ENCODE data around the gene KIZ. TPM values are rescaled to one million over a fixed set of nuclear protein-coding genes. Genes with fewer than 3 reads are reported as not detected.

Gene KIZ, protein sequence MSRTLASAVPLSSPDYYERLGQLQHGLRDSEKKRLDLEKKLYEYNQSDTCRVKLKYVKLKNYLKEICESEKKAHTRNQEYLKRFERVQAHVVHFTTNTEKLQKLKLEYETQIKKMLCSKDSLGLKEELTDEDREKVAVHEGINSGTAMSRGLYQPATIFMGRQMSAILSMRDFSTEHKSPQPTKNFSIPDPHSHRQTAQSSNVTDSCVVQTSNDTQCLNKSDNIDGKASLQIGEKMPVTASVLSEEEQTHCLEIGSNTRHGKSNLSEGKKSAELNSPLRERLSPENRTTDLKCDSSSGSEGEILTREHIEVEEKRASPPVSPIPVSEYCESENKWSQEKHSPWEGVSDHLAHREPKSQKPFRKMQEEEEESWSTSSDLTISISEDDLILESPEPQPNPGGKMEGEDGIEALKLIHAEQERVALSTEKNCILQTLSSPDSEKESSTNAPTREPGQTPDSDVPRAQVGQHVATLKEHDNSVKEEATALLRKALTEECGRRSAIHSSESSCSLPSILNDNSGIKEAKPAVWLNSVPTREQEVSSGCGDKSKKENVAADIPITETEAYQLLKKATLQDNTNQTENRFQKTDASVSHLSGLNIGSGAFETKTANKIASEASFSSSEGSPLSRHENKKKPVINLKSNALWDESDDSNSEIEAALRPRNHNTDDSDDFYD
- 8.4 and 8.7 TPM in 2 replicates for total RNA-seq (2014; rRNA removed; shearing (Covaris generic); ENCODE audit: low replicate concordance)

DNA sequence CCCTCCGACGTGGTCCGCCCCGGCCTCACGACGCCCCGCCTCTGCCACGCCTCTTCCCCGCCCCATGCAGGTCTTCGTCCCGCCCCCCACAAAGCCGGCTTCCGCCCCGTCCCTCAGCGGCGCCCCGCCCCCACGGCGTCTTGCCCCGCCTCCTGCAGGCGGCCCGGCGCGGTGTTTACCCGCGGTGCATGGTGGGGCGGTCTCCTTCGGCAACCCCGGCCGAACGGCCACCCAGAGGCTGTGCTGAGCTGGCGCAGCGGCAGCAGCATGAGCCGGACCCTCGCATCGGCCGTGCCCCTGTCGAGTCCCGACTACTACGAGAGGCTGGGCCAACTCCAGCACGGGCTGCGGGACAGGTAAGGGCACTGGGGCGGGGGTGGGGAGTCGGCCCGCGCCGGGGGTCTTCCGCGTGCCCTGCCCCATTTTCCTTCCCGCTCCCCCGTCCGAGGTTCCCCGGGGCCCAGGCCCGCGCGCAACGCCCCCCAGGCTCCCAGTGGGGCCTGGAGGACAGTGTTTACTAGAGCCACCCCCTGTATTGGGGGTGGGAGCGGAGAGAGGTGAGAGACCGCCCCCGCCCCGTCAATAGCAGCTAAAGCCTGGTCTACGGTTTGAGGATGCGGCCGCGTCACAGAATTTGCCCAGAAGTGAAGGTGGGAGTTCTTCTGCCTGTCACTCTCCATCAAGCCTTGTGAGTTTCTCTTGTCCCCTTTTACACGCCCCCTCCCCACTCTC lies at the start of gene KIZ:
Gene KIZ, plus strand, starts transcription at position 234 of the 732 bp plus-strand sequence. Its CDS starts 34 bp downstream, at position 268.
- in situ Hi-C loops (cut with HindIII; ENCODE audit: low pct_unique_long_range_greater_than_20kb, low sequenced_read_pairs) = no loop called here
- DNase-seq (ENCODE audit: low read depth) = peak; percentile 84

DNA sequence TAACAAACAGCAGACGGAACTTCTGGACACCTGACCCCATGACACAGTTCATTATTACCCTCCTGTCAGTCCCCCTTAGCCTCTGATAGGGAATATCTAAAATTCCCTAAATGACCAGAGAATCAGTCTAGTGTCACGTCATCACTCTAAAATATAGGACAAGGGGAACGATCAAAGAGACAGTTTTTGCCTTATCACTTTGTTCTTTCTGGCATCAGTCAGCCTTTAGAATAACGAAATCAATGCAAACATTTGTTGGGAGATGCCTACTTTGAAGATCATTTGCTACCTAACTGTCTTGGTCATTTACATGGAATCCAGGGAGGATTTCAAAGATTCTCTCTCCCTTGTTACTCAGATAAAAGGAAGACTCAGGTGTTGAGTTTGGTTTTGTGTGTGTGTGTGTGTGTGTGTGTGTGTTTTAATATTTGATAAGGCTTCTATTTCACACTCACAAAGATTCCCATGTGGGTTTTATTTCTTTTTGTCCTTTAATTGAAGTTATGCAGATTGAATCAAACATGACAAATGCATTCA lies 48.0 kb upstream of the KIZ start:
- in situ Hi-C loops (cut with HindIII; ENCODE audit: low pct_unique_long_range_greater_than_20kb, low sequenced_read_pairs) = no loop called here

DNA sequence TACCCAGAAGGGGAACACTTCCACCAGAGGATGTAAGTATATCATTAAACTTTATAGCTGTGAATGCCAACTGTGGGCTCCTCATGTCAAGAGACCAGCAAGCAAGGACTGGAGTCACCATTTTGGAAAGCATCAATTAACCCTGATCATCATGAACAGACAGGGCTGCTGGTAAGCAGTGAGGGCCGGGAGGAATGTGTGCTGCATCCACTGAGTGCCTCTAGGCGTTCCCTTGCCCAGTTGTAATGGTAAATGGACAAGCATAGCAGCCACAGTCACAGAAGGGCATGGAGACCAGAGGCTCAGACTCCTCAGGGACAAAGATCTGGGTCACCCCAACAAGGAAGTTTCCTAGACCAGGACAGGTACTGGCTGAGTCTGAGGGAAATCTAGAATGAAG lies 43.3 kb upstream of the KIZ start:
- in situ Hi-C loops (cut with HindIII; ENCODE audit: low pct_unique_long_range_greater_than_20kb, low sequenced_read_pairs) = no loop called here
- no peak for DNase-seq (ENCODE audit: low read depth)

More for the DNA sequence above, 48.0 kb upstream of the KIZ start:
- no peak for DNase-seq (ENCODE audit: low read depth)

DNA sequence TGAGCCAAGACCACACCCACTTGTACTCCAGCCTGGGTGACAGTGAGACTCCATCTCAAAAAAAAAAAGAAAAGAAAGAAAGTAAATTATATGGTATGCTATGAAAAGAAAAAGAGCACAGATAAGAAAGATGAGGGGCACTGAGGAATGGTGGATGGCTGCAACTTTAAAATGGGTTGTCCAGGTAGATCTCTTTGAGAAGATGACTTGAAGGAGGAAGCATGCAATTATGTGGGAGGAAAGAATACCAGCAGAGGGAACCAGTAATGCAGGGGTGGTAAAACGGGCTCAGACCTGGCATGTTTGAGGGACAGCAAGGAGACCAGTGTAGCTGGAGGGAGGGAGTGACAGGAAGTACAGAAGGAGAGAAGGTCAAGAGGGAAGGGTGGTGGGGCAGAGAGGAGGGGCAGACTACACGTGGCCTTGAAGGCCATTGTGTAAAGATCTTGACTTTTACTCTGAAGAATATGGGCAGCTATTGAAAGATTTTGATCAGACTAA lies 42.0 kb upstream of the KIZ start:
- no peak for DNase-seq (ENCODE audit: low read depth)
- in situ Hi-C loops (cut with HindIII; ENCODE audit: low pct_unique_long_range_greater_than_20kb, low sequenced_read_pairs) = no loop called here

DNA sequence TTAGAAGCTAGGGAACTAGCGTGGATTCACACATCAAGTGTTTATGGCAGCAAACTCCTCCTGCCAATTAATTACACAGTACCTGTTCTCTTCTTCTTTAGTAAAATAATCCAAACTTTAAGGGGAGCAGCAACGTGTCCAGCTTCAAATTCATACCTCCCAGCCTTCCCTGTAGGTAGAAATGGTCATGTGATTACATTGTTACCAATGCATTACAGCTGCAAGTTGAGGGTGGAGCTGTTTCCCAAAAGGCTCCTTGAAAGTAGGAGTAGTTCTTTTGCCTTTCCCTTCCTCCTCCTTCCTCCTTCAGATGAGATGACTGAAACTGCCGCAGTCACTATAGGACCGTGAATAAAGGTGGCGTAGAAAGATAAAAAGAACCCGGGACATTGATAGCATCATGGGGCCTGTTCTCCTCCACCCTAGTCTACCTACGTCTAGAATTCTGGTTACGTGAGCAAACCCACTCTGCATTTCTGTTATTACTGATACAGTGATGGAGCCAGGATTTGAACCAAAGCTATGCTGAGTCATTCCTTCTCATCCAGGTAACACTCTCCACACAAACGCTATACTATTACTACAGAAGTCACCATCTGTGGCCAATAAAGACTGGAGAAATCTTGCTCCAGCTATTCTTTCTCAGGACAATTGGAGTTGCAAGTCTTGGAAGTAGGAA lies 37.9 kb upstream of the KIZ start:
- DNase-seq (ENCODE audit: low read depth) = no peak
- in situ Hi-C loops (cut with HindIII; ENCODE audit: low pct_unique_long_range_greater_than_20kb, low sequenced_read_pairs) = no loop called here

DNA sequence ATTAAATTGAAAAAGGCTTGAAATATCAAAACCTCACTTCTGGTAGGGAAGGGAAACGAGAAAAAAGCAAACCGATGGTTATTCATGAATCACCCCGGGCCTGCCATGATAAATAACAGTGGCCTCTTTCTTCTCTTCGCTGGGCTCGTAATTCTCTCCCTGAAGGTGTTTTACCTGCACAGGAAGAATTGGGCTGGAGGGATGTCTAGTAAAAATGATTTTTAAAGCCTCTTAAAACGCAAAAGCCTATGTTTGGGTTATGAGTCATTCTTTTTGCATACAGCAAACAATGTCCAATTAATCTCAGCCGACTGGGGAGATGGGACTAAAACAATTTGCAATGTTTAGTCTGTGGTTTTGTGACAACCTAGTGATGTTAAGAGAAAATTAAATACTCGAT lies 36.5 kb upstream of the KIZ start:
- in situ Hi-C loops (cut with HindIII; ENCODE audit: low pct_unique_long_range_greater_than_20kb, low sequenced_read_pairs) = no loop called here
- no peak for DNase-seq (ENCODE audit: low read depth)

DNA sequence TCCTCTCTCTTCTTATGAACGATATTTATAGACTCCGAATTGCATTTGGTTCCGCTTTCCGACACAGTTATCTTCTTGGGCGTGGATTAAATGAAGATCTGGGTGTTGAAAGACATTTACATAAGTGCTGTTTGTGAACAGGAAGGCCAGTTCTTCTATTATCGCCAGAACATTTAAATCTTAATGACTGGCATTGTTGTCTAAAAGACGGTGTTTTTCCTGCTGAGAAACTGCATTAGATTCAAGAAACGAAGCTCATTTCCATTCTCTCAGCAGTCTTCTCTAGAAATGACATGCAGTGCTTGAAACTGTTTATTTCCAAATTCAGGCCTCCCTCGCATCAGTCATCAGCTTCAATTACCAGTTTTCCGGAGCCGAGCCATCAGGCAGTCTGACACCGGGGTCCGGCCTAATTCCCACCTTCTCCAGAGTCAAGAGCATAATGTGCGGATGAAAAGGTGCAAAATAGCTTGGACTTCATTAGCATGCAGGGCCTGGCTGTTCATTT lies 35.7 kb upstream of the KIZ start:
- in situ Hi-C loops (cut with HindIII; ENCODE audit: low pct_unique_long_range_greater_than_20kb, low sequenced_read_pairs) = no loop called here
- DNase-seq (ENCODE audit: low read depth) = no peak

DNA sequence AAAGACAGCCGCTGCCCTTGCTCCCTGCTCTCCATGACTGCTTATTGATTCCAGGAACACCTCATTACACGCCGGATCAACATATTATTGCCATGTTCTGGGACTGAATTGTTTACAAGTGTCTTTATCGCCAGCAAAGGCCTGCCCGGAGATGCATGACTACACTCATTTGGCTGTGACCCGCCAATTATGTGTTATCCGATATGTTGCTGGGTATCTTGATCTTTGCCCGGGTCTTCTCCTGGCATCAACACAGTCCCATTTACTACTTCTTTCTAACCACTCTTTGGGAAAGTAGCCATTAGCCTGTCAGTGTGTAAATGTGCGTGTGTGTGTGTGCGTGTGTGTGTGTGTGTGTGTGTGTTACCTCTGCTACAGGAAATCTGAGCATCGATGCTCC lies 35.2 kb upstream of the KIZ start:
- in situ Hi-C loops (cut with HindIII; ENCODE audit: low pct_unique_long_range_greater_than_20kb, low sequenced_read_pairs) = no loop called here

DNA sequence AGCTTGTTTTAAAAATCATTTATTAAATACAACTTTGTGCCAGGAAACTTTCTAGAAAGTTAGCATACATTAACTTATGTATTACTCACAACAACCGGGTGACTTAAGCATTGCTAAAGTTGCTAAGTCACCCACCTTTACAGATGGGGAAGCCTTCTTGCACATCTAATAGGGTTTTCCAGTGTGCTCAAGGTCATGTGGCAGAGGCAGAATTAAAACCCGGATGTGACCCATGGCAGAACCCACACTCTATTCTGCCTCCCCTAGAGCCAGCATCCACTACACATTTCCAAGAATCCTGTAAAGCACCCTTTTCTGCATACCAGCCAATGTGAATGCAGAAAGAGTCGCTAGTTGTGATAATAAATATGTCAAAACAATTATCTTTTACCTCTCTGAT lies 33.1 kb upstream of the KIZ start:
- no peak for DNase-seq (ENCODE audit: low read depth)
- in situ Hi-C loops (cut with HindIII; ENCODE audit: low pct_unique_long_range_greater_than_20kb, low sequenced_read_pairs) = no loop called here

More for the DNA sequence above, 35.2 kb upstream of the KIZ start:
- DNase-seq (ENCODE audit: low read depth) = no peak

DNA sequence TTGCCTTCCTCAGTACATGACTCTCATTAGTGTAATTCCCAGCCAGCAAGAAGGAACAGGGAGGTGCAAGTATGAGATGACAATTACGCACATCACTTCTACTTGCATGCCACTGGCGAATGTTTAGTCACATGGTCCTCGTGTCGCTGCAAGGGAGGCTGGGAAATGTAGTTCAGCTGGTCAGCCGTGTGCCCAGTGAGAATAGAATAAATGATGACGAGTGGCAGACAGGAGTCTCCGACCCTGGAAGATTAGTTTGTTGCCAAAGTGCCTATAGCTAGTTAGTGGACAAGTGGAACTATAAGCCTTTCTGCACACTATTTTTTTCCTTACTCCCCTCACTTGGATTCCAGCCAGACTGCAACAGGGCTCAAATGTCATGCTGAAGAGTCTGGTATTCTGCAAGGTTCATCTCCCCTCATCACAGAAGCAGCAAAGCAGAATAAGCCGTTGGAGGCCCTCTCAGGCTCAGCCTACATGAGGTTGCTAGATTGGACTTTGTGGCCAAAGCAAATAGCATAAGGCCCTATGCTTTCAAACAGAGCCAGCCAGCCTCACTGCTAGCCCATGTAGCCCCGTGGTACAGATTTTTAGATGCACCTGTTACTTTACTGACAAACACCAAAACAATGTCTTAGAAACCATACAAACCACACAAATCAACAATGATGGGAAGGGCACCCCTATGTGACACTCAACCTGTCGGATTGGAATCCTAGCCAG lies 29.4 kb upstream of the KIZ start:
- in situ Hi-C loops (cut with HindIII; ENCODE audit: low pct_unique_long_range_greater_than_20kb, low sequenced_read_pairs) = no loop called here
- DNase-seq (ENCODE audit: low read depth) = no peak

DNA sequence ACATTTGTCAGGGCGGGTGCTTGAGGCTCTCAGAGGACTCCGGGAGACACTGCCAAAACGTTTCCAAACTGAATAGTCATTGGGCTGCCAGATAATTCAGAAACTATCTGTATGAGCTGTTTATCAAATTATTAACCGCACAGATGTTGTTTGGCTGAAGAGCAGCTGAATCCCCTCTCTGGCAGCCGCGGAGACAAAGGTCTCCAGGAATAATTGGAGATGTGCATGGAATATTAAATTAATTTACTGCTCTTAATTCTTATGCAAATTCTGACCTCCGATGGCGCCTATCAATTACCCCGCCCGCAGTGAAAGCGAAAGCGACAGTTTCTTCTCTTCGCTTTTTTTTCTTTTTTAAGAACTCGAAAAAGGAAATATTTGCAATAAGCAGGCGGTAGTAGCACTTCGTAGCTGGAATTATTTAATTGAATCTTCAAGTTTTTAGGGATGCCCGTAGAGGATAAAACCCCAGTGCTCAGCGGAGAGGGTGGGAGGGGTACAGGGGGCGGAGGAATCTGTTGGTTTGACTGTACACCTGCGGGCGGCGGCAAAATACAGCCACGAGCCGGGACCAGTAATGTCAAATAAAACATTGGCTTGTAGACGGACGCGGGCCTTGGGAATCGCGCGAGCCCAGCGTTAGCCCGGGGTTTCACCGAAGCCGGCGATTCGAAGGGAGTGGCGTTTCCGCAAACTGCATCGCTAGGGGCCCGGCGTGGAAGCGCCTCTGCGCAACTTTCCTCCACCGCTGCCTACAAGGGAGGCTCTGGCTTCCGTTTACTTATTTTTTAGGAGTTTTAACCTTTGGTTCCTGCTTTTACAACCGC lies 25.9 kb upstream of the KIZ start:
- no peak for DNase-seq (ENCODE audit: low read depth)
- in situ Hi-C loops (cut with HindIII; ENCODE audit: low pct_unique_long_range_greater_than_20kb, low sequenced_read_pairs) = no loop called here

DNA sequence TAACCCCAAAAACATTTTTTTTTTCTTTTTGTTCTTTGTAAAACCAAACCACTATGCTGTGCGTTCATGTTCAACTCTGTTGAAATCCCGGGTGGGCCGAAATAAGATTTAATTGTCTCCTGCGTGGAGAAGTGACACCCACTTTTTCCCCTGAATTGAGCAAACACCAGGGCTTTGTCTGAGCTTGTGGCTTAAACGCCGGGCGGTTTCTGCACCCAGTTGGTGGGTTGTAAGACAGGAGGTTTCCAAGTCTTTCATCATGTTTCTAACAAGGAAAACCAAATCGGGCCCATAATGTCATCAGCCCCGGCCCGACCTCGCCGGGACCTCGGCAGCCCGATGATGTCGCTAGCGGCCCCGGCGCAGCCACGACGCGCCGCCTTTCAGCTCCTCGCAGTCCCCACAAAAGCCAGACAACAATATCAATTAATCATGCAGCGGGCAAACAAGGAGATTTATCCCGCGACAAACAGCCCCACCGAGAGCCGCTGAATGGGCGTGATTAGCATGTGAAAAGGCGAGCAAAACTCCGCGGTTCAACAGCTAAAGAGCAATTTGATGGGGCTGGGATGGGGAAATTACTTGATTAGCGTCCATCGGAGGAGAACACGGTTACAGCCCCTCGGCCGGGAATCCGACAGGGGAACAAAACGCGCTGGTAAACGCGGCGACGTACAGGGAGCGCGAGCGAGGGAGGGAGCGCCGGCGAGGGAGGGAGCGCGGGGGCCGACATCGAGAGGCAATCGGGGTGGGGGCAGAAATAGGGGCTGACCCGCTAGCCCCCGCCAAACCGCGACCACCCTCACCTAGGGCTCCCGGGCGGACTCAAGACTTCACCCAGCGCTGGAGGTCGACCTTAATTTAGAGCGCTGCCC lies 25.1 kb upstream of the KIZ start:
- no peak for DNase-seq (ENCODE audit: low read depth)

DNA sequence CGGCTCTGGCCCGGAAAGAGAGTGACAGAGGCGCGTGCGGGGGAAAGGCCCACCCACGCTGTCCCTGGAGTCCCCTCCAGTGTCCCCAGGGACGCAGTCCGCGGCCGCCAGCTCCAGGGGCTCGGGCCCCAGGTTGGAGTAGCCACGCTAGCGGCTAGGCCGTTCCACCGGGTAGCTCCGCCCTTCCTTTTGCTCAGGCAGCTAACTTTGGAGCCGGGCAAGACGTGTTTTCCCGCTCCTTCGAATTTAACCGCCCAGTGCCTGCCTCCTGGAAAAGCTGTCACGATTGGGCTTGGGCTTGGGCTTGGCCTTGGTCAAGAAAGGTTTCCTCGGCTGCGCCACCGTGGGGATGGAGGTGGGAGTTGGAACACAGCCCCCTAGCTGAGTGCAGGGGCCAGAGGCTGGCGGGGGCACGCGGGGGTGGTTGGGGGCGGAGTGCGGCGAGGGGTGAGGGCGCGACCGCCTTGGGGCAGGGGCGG lies 24.4 kb upstream of the KIZ start:
- no peak for DNase-seq (ENCODE audit: low read depth)
- in situ Hi-C loops (cut with HindIII; ENCODE audit: low pct_unique_long_range_greater_than_20kb, low sequenced_read_pairs) = no loop called here

More for the DNA sequence above, 25.1 kb upstream of the KIZ start:
- in situ Hi-C loops (cut with HindIII; ENCODE audit: low pct_unique_long_range_greater_than_20kb, low sequenced_read_pairs) = no loop called here

DNA sequence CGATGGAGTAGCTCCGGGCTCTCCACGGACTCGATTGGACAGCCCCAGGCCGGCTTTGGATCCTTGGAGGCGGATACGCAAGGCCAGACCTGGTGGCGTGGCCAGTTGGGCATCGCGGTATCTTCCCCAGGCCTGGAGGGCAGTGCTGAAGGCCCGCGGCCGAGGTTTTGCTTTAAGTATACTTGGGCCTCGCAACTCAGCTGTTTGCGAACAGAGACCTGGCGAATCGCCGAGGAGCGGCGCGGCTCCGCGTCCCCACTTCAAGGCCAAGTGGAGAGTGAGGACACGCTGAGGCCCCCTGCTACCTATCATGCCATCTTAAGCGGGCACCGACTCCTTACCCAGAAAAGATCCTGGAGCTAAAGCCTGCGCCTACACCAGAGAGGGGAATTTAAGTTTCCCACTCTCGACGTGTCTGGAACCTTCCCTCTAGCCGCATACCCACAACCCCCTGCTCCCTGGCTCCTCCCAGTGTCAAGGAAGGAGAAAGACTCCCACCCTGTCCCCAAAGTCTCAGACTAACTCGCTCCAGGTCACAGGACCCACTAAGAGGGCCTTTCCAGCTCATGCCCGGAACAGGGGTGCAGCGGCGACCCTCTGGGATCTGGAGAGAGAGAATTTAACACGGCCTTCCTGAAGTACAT lies 23.8 kb upstream of the KIZ start:
- in situ Hi-C loops (cut with HindIII; ENCODE audit: low pct_unique_long_range_greater_than_20kb, low sequenced_read_pairs) = no loop called here
- DNase-seq (ENCODE audit: low read depth) = no peak
